Daoy (cell line): ENCODE results near the gene MPL. TPM values are rescaled to one million over a fixed set of nuclear protein-coding genes. Genes with fewer than 3 reads are reported as not detected.

Experiments used
- DNase-seq: peaks from one replicate; pipeline ENCODE4 v3.0.0-alpha.2; 2015; ENCODE audit warnings: low read depth
- total RNA-seq: library from RNA; depleted of rRNA; stranded (reverse); fragments of >200 nt; shearing (Covaris generic); gene quantifications from 2 replicates; pipeline ENCODE4 v1.2.3, GENCODE V29; 2014; rRNA removed

Gene MPL
- 0.06 and 0.11 TPM in 2 replicates for total RNA-seq

DNA sequence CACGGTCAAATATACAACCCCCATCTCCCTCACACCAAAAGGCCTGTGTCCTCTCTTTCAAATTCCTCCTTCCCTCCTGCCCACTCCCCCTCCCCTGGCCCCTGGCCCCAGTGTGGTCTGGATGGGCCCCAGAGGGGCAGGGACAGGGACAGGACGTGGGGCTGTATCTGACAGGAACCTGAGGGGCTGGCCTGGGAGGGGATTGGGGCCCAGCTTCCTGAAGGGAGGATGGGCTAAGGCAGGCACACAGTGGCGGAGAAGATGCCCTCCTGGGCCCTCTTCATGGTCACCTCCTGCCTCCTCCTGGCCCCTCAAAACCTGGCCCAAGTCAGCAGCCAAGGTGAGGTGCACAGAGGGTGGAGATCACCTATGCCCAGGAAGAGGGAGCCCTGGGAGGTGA, at the start of gene MPL:
Gene MPL, plus strand, starts transcription at position 231 of the 400 bp plus-strand sequence. Its CDS starts 31 bp downstream, at position 262.
- no peak for DNase-seq

DNA sequence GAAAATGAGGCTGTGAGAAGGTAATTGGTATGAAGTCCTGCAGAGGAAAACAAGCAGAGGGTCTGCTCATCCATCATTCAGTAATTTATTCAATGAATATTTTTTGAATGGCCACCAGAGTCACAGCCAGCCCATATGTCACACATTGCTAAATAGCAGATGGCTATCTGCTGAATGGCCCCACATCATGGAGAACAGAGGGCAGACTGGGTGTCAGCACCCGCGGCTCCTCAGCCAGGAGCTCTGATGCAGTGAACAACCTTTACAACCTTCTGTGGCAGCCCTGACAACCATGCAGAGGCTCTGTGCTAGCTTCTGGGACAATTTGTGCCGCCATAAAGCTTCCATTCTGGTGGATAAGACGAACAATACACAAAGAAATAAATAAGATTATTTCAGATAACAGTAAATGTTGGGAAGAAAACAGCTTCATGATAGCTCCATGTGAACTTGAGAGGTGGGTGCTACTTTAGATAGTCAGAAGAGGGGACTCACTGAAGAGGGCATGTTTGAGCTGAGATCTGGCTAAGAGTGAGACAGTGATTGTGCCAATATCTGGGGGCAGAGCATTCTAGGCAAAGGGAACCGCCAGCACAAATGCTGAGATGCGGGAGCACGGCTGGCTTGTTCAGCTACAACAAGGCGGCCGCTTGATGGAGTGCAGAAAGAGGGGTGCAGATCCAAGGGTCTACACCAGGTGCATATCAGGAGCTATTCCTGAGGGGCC, 49.4 kb upstream of the MPL start:
- DNase-seq, result no peak

DNA sequence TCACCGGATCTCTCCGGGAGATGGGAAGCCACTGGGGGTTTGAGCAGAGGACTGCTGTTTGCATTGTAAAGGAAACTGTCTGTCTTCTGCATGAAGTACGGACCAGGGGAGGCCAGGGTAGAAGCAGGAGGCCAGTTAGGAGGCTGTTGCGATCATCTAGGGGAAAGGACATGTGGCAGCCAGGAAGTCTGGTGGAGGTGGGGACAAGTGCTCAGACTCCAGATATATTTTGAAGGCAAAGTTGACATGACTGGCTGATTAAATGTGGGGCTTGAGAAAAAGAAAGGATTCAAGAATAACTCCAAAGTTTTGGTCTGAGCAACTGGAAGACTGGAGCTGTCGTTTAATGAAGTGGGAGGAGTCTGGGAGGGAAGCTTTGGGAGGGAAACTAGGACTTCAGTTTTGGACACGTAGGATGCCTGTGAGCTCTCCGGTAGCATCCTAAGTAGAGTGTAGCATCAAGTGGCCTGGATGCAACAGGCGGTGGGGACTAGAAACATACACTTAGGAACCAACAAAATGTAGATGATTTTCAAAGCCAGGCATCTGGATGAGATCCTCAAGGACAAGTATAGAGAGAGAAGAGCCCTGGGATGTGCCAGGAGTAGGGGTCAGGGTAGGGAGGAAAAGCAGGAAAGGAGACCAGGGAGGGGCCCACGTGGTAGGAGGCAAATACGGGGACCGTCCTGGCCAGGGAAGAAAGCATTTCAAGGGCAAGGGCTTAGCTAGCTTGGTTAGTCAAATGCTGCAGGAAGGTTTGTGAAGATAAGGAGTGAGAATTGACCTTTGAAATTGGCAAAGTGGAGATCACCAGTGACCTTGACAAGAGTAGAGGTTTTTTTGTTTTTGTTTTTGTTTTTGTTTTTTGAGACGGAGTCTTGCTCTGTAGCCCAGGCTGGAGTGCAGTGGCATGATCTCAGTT, 48.6 kb upstream of the MPL start:
- DNase-seq, result no peak

GRCh38 chr1:43292216-43292615, 45.4 kb upstream of the MPL start:
- DNase-seq, result no peak

DNA sequence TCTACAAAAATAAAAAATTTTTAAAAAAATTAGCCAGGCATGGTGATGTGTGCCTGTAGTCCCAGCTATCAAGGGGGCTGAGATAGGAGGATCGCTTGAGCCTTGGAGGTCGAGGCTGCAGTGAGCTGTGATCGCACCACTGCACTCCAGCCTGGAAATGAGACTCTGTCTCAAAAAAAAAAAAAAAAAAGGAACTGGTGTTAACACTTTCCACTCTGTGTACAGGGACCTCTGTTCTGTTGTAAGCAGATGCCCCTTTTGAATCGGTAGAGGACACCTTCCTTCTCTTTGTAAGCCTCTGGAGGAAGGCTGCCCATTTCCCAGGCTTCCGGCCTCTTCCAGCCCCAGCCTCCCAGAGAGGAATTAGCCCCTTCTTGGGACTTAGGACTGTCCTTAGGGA, 44.9 kb upstream of the MPL start:
- DNase-seq, result no peak

GRCh38 chr1:43293176-43293575, 44.4 kb upstream of the MPL start:
- DNase-seq, result no peak

- DNase-seq, result peak; percentile 53
These were observed 43.5 kb upstream of the MPL start for GRCh38 chr1:43293896-43294760.

GRCh38 chr1:43294761-43295160, 42.9 kb upstream of the MPL start:
- no peak for DNase-seq

- no peak for DNase-seq
These were observed 41.4 kb upstream of the MPL start for GRCh38 chr1:43296207-43296606.

GRCh38 chr1:43298055-43298454, 39.6 kb upstream of the MPL start:
- DNase-seq, result no peak

DNA sequence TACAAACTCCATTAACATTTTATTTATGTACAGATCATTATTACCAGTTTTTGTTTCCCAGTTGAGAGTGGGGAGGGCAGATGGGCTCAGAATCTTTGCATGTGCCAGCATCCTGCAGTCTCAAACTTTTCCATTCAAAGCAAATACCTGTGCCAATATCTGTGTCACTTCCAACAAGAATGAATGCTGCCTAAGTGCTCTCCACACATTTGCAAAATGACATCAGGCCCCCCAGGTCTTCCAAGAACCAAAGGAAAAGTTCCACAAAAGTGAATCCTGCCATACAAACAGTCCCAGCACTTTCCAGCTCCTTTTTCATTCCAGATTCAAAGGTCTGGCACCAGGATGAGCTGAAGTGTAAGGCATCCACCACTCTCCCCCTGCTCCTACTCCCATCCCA, 38.5 kb upstream of the MPL start:
- DNase-seq, result no peak

- peak; percentile 74 for DNase-seq
These were observed 37.1 kb upstream of the MPL start, which contains the start of gene TIE1 for GRCh38 chr1:43300378-43301094. Gene TIE1 (plus strand): TSS chr1:43300982. CDS start chr1:43301072, 90 bp downstream.

DNA sequence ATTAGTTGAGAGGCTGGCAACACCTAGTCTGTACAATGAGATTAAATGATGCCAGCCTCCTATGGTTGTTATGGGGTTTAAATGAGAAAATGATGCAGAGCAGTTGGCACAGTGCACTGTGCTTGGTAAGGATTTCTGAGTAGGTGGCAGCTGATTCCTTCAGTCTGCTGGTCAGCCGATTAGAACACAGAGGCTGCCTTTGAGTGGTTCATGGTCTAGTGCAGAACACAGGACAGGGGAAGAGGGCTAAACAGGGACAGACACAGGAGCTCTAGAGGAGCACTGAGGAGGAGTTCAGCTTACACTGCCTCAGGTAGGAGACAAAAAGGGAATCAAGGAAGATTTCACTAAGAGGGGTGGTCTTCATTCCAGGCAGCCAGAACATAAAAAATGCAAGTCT, 35.4 kb upstream of the MPL start:
- DNase-seq, result no peak

DNA sequence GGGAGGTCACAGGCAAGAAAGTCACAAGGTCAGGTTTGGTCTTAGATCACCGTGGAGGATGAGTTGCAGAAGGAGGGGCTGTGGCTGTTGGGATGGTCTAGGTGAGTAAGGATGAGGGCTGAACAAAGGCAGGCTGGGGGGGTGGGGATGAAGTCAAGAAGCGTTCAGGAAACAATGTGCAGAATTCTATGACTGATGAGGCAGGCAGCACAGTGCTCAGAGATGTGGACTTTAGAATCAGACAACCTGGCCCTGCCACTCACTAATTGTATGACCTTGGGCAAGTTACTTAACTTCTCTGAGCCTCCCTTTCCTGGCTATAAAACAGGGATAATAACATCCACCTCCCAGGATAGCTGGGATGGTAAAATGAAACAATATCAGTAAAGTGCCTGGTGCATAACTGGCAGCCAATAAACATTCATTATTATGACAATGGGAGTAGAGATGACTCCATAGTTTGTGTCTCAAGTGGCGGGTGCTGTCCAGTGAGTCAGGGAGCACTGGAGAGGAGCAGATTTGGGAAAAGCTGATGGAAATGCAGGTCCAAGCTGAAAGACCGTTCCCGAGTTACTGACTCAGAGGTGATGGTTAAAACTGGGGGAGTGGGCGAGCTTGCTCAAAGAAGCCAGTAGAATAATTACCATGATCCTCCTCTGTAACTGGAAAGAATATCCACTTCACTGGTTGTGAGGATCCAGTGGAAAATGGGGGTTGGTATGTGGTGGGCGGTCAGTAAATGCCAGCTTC, 34.7 kb upstream of the MPL start:
- peak; percentile 36 for DNase-seq

- no peak for DNase-seq
These were observed 33.9 kb upstream of the MPL start for GRCh38 chr1:43303471-43304313.

DNA sequence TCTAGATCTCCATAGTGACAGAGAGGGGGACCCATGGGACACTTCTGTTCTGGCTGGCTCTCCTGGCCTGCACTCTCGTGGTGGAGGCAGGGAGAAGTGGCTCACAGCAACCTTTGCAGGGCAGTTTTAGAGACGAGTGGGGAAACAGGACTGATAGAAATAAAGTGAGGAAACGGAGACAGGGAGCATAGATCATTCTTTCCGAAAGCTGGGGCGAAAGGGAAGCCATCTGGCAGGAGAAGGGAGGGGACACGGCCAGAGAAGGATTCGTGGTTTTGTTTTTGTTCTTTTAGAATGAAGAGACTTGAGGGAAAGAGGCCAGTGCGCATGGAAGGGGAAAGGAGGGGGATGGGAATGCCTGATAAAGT, 33.3 kb upstream of the MPL start:
- no peak for DNase-seq

GRCh38 chr1:43304771-43305300, 32.8 kb upstream of the MPL start:
- no peak for DNase-seq

DNA sequence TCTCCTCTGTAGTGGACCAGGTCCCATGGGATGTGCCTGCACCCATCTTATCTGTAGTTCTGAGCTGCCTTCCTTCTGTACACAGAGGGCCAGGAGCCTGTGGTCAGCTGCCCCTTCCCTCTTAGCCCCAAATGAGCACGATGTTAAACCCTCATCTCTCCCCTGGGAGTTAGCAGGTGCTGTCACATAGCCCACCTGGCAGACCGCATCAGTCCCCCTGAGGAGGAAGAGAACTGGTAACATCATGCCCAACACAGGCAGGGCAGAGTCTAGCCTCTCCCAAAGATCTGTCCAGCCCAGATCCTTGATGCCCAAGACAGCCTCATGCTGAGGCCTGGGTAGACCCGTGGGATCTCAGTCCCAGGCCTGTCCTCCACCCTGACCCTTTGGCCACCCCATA, 32.2 kb upstream of the MPL start:
- no peak for DNase-seq
